ENCODE measurements around the gene SPAG16. TPM values are rescaled to one million over a fixed set of nuclear protein-coding genes. Genes with fewer than 3 reads are reported as not detected.

The SPAG16 gene
- total RNA-seq, 1 experiment from 2014 or later, result 0.30 TPM

- Histone ChIP-seq H3K27me3 (ENCODE audit: insufficient read depth, low read length) (no peaks in the 10 kb centered on the region), H3K36me3 (ENCODE audit: control insufficient read depth in 1 of 2, insufficient read depth in 2 of 2, low read length in 2 of 2) (no peaks in the 10 kb centered on the region), H2AFZ (ENCODE audit: low read depth, low read length, poor library complexity, severe bottlenecking) (no peak overlapping the region), H3K4me2 (ENCODE audit: low read length) (no peak overlapping the region), H3K79me2 (ENCODE audit: insufficient read depth, low read length) (no peaks in the 10 kb centered on the region), H4K20me1 (ENCODE audit: insufficient read depth) (no peaks in the 10 kb centered on the region), H3K4me3 (replicated peaks in 1 of 2; ENCODE audit: low read depth in 1 of 2, low read length in 2 of 2) (no peak overlapping the region), H3K27ac (ENCODE audit: low read depth, low read length) (no peak overlapping the region), H3K9ac (ENCODE audit: low read length) (no peak overlapping the region), H3K9me3 (ENCODE audit: control insufficient read depth in 1 of 2, insufficient read depth in 1 of 2, low read depth in 1 of 2, low read length in 2 of 2) (no peaks in the 10 kb centered on the region), H3K4me1 (ENCODE audit: control insufficient read depth in 1 of 2, insufficient read depth in 2 of 2, low read length in 2 of 2) (no peaks in the 10 kb centered on the region), H3K9me2 (ENCODE audit: insufficient read depth) (no peaks in the 10 kb centered on the region)
- CTCF ChIA-PET, result no interaction called here
- intact Hi-C loops (cut with micrococcal nuclease), result no loop called here
- TF ChIP-seq ZBTB33 (IDR thresholded peaks at IDR 0.05; ENCODE audit: extremely low read depth, insufficient replicate concordance, low read length), result no peak
- no peak for TF ChIP-seq EZH2 (IDR thresholded peaks at IDR 0.05)
- TF ChIP-seq RAD21 (IDR thresholded peaks at IDR 0.05; ENCODE audit: low read depth), result no peak
- no peak for TF ChIP-seq MAX (IDR thresholded peaks at IDR 0.05)
- no peak for TF ChIP-seq FOSL1 (IDR thresholded peaks at IDR 0.05; ENCODE audit: low read depth)
- TF ChIP-seq ZNF274 (IDR thresholded peaks at IDR 0.05; ENCODE audit: low read depth, low read length), result no peak
- no peak for TF ChIP-seq TCF7L2 (IDR thresholded peaks at IDR 0.05; ENCODE audit: borderline replicate concordance, extremely low read depth, insufficient read depth, insufficient read length)
- TF ChIP-seq CBX3 (IDR thresholded peaks at IDR 0.05; ENCODE audit: low read depth), result no peak
- TF ChIP-seq EGR1 (IDR thresholded peaks at IDR 0.05; ENCODE audit: low read depth), result no peak
- TF ChIP-seq POLR2AphosphoS5 (IDR thresholded peaks at IDR 0.05; ENCODE audit: low read depth, low read length), result no peak
- DNase-seq (ENCODE audit: low read depth, low spot score) (no peak), ATAC-seq (no peak)
- no TSS peak for BruUV-seq (replicated peaks)
- RAD21 ChIA-PET (ENCODE audit: low non-redundant PET in 1 of 2, low total read pairs in 2 of 2, uncharacterized antibody in 2 of 2, unreplicated experiment in 2 of 2), result no interaction called here
- POLR2A ChIA-PET, result no interaction called here
Observed at GRCh38 chr2:213689585-213689984, 405.3 kb downstream of the SPAG16 start.
